Amniotic epithelial cell (primary cell): ENCODE results near the gene ZNF350.
"Not testable (repeated sequence)": the region's sequence is repeated elsewhere in the genome, so short reads cannot be mapped to it uniquely, and the experiment has no call there.

Source experiments
- DNase-seq: peaks from one replicate; pipeline ENCODE4 v3.0.0-alpha.2; 2010; ENCODE audit warnings: low read depth

Gene ZNF350

DNA sequence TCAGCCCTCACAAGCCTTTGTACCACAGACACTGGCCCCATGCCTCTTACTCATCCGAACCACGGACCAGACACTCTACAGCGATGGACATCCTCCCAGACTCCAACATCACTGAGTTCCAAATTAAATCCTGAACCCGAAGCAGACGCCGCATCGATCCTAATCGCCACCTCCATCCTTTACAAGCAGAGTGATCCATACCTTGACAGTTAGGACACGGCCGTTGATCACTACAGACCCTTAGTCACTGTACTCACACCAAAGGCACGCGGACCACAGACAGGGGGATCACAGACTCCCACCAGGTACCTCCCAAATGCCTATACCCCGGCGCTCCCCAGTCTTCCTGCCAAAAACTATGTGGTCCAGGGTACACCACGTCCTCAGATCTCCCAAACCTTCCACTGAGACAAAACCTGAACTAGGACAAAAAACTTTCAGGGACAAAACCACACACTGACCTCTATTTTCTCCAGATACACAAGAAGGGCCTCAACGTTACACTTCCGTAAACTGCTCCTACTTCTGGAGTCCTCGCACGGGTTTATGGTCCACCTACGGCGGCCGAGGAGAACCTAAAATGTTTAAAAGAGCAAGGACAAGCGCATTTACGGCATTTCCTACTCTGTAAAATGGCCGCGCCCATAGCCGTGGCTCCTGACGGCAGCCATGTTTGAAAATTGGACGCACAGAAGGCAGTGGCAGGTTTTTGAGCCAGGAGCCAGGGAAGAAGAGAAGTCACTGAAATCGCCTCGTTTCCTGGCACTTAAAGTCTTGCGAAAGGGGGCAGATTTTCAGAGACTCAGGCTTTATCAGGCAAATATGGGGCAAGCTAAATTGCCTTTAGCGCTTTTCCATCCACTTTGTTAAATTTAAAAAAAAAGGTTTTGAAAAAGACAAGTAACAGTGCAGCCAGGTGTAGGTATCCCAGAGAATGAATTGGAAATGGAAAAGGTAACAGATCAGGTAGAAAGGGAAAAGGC, at the start of gene ZNF350:
ZNF350 (minus strand) TSS at position 532 of the 983 bp plus-strand sequence. CDS start 12,480 bp downstream, outside the sequence.
- peak; percentile 98 for DNase-seq

DNA sequence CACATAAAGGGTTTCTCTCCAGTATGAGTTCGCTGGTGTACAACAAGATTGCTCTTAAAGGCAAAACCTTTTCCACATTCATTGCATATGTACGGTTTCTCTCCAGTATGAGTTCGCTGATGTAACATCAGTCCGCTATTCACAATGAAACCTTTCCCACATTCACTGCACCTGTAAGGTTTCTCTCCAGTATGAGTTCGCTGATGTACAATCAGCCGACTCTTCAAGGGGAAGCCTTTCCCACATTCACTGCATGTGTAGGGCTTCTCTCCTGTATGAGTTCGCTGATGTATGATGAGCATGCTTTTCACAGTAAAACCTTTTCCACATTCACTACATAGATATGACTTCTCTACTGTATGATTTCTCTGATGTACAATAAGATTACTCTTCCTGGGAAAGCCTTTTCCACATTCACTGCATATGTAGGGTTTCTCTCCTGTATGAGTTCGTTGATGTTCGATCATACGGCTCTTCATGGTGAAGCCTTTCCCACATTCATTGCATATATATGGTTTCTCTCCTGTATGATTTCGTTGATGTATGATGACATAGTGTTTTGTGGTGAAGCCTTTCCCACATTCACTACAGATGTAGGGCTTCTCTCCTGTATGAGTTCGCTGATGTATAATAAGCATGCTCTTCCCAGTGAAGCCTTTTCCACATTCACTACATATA, 47.5 kb upstream of the ZNF350 start:
- peak; percentile 41 for DNase-seq

DNA sequence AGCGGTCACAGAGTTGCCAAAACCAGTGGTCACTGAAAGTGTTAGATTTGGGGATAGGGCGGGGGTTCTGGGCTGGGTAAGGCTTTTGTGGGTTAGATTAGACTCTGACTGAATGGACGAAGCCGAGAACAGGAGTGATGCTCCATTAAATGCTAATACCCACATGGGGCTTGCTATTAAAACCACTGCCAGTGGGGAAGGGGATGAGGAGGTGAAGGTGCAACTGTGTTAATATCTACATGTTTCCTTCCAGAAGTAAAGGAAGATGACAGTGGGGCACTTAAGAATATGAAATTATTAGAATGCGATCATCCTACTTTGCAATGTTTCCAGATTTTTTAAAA, 42.1 kb upstream of the ZNF350 start:
- no peak for DNase-seq

DNA sequence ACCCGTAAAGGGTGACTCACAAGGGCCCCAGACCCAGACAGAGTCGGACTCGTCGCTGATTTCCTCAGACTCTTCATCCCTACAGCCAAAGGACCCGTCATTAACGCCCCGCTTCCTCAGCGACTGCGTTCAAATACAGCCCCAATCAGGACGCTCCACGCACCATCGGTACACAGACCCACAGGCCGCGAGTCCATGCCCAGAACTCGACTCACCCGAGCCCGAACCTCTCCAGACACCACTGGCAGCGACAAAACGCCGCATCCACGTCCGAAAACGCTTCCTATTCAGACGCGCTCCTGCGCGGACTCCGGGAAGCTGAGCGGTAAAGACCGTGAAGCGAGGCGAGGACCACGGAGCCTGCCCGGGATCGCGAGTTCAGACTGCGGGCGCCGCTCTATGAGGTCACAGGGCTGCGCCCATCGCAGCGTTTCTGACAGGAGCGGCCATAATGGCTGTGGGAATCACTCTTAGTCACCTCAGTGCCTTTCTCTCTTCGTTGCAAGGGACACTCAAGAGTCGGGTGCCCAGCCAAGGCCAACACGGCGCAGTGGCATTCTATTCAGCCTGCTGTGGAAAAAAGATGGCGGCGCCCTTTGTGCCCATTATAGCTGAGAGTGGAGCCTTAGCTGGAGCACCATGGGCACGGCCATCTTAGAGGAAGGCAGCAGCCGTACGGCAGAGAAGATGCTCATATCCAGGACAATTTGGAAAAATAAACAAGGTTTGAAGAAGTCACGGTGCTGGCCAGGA, 41.6 kb upstream of the ZNF350 start, which contains the start of gene ZNF614:
ZNF614 (minus strand) TSS at position 353 of the 753 bp plus-strand sequence. CDS start 2,634 bp downstream, outside the sequence.
- DNase-seq: peak; percentile 85

DNA sequence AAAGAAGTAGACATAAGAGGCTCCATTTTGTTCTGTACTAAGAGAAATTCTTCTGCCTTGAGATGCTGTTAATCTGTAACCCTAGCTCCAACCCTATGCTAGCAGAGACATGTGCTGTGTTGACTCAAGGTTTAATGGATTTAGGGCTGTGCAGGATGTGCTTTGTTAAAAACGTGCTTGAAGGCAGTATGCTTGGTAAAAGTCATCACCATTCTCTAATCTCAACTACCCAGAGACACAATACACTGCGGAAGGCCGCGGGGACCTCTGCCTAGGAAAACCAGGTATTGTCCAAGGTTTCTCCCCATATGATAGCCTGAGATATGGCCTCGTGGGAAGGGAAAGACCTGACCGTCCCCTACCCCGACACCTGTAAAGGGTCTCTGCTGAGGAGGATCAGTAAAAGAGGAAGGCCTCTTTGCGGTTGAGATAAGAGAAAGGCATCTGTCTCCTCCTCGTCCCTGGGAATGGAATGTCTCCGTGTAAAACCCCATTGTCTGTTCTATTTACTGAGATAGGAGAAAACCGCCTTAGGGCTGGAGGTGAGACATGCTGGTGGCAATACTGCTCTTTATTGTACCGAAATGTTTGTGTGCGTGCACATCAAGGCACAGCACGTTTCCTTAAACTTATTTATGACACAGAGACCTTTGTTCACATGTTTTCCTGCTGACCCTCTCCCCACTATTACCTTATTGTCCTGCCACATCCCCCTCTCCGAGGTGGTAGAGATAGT, 39.8 kb upstream of the ZNF350 start:
- DNase-seq: not testable (repeated sequence)

DNA sequence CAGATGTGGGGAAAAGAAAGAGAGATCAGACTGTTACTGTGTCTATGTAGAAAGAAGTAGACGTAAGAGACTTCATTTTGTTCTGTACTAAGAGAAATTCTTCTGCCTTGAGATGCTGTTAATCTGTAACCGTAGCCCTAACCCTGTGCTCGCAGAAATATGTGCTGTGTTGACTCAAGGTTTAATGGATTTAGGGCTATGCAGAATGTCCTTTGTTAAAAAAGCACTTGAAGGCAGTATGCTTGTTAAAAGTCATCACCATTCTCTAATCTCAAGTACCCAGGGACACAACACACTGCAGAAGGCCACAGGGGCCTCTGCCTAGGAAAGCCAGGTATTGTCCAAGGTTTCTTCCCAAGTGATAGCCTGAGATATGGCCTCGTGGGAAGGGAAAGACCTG, 37.8 kb upstream of the ZNF350 start:
- not testable (repeated sequence) for DNase-seq

DNA sequence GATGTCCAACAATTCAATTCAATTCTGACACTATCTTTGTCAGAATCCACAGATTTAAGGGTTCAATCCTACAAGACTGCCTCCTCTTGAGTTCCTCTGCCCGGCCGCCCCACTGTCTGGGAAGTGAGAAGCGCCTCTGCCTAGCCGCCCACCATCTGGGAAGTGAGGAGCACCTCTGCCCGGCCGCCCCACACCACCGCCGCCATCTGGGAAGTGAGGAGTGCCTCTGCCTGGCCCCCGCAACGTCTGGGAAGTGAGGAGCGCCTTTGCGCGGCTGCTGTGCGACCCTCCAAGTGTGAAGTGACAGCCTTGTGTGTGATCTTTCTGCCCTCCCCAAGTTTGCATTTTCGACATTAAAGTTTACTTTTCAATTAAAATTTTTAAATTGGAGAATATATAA, 35.6 kb upstream of the ZNF350 start:
- no peak for DNase-seq

DNA sequence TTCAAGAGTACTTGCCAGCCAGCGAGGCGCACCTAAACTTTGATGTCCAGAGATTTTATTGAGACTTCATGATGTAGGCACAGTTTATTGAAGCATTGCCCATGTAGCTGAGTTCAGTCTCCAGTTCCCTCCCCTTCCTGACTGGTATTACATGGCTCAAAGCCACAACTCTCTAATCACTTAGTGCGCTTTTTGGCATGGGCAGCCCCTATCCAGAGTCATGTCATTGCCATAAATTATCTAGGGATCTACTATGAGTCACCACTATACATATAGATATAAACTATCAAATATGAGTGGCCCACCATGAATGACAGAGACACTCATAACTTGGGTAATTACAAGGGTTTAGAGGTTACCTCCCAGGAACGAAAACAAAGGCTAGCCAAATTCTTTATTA, 33.9 kb upstream of the ZNF350 start:
- no peak for DNase-seq

DNA sequence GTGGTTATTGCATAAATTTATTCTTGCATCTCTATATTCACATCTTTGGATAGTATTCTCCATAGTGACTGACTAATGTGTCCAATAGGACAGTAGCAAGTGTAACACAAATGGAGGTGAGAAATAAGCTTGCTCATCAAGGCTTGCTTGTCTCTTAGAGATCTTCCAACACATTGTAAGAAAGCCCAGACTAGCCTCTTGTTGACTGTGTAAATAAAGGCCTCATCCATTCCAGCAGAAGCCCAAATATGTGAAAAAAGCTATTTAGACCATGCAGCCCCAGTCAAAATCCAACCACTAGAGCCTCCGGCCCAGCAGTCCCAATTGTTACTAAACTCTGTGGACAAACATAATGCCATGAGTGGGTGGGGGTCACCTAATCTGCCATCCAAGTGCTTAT, 24.0 kb upstream of the ZNF350 start:
- DNase-seq: no peak

DNA sequence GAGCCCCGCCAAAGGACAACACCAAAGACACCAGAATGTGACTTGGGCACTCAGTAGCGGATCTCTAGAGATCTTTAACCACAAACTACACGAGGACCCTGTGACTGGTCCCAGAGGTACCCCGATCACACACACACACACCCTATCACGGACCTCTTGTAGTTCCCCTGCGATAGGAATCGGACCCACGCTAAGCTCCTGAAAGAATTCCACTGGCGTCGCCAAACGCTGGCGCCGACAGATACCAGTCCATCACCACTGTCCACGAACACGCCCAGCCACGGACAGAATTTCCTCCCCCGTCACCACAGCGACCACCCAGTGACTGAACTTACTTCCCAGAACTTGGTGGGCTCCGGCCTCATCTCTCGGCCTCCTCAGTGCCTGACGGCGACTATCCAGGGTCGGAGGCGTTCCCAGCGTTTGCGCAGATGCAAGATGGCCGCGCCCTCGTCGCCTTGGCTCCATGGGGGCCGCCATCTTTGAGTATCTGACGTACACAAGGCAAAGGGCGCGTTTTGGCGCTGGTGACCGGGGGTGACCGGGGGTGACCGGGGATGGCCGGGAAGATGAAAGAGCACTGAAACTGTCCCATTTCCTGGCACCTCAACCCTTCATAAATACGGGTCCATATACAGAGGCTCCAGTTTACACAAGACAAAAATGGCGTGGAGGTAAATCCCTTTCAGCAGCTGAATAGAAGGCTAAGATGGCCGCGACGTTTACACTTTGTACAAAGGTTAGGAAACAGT, 21.3 kb upstream of the ZNF350 start, which contains the start of gene ZNF615:
ZNF615 (minus strand) TSS at position 406 of the 752 bp plus-strand sequence. CDS start 4,500 bp downstream, outside the sequence.
- DNase-seq: peak; percentile 79

DNA sequence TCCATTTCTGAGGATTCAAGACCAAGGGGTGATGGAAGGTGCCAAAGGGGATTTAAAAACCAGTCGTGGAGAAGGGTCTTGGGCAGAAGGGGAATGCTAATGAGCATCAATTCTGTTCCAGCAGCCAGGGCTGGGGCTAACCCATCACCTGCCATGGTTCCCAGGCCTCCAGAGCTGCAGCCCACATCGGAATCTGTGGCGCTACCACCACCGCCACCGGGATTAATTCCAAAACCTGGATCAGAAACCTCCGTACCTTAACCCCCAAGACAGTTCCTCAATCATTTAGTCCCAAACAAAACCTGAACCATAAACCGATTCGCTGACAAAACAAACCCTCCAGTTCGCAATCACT, 20.8 kb upstream of the ZNF350 start:
- no peak for DNase-seq

DNA sequence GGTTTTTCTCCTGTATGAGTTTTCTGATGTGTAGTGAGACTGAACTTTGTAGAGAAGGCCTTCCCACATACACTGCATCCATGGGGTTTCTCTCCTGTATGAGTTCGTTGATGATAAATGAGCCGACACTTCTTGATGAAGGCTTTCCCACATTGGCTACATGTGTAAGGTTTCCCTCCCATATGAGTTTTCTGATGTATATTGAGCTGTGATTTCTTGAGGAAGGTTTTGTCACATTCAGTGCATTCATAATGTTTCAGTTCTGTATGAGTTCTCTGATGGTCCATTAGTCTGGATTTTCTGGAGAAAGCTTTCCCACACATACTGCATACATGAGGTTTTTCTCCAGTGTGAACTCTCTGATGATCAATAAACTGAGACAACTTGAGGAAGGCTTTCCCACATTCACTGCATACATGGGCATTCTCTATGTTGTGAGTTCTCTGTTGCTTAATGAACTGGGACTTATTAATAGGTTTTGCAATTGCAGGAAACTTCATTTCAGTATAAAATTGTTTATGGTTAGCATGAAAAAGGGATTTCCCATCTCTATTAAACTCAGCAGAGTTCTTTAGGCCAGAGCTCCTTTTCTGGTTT, 7.5 kb upstream of the ZNF350 start:
- peak; percentile 16 for DNase-seq

DNA sequence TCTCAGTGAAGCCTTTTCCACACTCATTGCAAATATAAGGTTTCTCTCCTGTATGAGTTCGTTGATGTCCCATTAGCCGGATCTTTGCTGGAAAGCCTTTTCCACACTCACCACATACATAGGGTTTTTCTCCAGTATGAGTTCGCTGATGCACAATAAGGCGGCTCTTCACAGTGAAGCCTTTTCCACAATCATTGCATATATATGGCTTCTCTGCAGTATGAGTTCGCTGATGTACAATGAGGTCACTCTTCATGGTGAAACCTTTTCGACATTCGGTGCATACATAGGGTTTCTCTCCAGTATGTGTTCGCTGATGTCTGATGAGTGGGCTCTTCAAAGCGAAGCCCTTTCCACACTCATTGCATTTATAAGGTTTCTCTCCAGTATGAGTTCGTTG, 6.8 kb upstream of the ZNF350 start:
- no peak for DNase-seq

DNA sequence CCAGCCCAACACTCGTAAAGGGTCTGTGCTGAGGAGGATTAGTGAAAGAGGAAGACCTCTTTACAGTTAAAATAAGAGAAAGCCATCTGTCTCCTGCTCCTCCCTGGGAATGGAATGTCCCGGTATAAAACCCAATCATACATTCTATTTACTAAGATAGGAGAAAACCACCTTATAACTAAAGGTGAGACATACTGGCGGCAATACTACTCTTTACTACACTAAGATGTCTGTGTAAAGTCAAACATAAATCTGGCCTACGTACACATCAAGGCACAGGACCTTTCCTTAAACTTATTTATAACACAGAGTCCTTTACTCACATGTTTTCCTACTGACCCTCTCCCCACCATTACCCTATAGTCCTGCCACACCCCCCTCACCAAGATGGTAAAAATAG, 3.3 kb downstream of the ZNF350 start:
- no peak for DNase-seq

DNA sequence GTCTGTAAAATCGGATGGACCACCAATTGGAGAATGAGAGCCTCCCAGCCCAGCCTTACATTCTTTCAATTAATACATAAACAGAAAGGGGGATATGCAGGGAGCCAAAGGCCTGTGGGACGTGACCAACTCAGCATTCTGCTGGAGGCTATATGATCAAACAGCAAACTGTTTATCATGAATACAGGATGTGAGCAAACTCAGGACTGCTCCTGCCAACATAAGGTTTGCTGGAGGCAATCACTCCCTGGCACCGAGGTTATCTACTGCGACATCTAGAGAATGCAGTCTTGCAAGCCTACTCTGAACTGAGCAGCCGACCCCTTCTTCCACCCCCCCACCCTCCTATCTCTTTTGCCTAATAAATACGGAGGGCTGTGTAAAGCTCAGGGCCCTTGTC, 5.7 kb downstream of the ZNF350 start:
- not testable (repeated sequence) for DNase-seq

DNA sequence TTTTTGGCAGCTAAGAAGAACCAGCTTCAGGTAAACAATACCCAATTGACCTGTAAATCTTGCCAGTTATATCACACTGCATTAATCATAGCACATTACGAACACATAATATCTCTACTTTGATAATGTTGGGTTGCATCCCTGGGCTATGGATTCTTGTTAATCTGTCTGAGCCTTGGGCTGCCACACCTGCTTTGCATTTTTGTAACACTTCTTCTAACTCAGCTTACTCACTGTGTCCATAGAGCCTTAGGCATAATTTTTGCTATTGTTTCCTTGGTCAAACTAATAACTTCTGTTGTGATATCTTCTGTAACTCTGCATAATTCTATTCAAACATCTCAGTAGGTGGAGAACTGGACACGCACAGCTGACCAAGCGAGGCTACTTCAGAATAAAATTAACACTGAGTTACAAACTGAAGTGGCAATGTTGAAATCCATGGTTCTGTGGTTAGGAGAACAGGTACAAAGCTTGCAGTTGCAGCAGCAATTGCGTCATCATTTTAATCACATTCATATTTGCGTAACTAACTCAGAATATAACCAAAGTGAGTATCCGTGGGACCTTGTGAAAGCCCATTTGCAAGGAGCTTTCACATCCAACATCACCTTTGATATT, 6.4 kb downstream of the ZNF350 start:
- DNase-seq: peak; percentile 84

DNA sequence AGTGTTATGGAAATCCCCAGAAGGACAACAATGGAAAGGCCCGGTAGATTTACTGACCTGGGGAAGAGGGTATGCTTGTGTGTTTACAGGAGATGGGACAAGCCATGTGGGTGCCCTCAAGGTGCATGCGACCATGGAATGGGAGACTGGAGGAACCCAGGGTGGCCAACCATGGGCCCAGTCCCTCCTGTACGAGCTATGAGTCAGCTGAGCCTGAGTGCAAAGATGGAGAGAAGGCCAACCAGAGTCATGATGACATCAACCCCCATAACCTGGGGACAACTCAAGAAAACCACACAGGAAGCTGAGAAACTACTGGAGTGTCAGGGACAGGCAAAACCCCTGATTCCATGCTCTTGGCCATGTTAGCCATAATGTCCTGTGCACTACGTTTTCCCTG, 7.8 kb downstream of the ZNF350 start:
- DNase-seq: no peak

DNA sequence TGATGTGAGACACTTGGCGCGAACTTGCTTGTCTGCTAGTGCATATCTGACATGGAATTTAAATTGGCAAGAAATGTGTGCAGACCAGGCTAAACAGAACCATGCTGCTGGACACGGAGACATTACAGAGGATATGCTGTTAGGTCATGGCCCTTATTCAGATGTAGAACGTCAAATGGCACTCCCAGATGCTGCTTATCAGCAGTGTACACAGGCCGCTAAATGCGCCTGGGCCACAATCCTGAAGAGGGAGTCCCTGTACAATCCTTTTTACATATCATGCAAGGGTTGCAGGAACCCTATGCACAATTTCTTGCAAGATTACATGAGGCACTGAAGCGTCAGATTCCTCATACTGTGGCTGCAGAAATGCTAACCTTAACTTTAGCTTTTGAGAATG, 9.3 kb downstream of the ZNF350 start:
- DNase-seq: no peak

DNA sequence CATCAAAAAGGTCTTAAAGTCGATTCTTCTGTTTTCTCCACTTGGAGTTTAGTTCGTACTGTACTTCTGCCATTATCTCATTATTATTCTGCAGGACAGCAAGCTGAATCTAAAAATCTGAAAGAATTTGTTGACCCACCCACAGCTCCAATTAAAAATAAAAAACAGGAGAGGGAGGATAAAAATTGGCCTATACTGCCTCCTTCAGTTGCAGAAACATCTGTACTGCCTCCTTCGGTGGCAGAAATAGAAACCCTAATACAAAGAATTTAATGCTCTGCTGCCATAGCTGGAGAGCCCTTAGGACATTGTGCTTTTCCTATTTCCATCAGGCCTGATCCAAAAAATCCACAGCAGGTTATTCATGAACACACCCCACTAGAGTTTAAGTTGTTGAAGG, 9.8 kb downstream of the ZNF350 start:
- DNase-seq: no peak

DNA sequence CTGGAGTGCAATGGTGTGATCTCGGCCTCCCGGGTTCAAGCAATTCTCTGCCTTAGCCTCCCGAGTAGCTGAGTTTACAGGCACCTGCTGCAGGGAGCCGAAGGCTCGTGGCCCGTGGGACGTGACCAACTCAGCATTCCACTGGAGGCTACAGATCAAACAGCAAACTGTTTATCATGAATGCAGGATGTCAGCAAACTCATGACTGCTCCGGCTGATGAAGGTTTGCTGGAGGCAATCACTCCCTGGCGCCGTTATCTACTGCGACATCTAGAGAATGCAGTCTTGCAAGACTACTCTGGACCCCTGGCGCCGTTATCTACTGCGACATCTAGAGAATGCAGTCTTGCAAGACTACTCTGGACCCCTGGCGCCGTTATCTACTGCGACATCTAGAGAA, 10.9 kb downstream of the ZNF350 start:
- DNase-seq: not testable (repeated sequence)
